Stromal cell of bone marrow (primary cell): ENCODE results near the gene PWWP2A.
"Not testable (repeated sequence)": the region's sequence is repeated elsewhere in the genome, so short reads cannot be mapped to it uniquely, and the experiment has no call there.

Experiments
- DNase-seq: peaks from one replicate; pipeline ENCODE4 v3.0.0-alpha.2; 2012; ENCODE audit warnings: low read depth

The PWWP2A gene

GRCh38 chr5:160119142-160119904 lies at the start of gene PWWP2A:
TSS of gene PWWP2A (minus strand) at chr5:160119450. CDS start at chr5:160119388, 62 bp downstream.
- peak; percentile 100 for DNase-seq

DNA sequence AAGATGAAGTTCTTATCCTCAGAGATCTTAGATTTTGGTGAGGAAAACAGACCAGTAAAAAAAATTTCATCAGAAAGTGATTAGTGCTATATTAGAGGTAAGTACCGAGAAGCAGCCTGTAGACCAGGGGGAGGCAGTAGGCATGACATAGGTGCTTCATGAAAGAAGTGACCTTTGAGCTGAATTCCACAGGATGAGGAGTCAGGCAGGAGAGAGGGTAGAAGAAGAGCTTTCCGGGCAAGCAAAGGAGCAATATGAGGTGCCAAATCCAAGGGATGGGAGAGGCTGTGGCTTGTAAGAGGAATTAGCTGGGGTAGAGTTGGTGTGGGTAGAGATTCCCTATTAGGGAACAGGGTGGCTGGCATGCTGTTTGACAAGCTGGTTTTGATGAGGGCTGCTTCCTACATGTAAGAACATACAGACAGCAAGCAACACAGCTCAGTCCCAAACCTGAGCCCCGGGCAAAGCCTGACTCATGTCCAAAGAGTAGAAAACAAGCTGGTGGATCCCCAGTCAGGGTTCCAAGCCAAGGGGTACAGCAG lies 48.4 kb upstream of the PWWP2A start:
- DNase-seq, result no peak

- DNase-seq, result no peak
Observed at GRCh38 chr5:160166973-160167623, 47.8 kb upstream of the PWWP2A start.

- no peak for DNase-seq
Observed at GRCh38 chr5:160166069-160166972, 47.1 kb upstream of the PWWP2A start.

GRCh38 chr5:160165137-160166068 lies 46.2 kb upstream of the PWWP2A start:
- DNase-seq, result peak; percentile 98

DNA sequence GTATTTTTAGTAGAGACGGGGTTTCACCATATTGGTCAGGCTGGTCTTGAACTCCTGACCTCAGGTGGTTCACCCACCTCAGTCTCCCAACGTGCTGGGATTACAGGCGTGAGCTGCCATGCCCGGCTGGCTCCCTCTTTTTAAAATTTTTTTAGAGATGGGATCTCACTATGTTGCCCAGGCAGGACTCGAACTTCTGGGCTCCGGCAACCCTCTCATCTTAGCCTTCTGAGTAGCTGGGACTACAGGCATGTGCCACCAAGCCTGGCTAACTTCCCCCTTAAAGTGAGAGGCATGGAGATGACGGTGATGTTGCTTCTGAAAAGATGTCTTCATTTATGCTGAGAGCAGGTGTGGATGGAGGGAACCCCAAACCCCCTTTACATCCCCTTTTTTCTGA lies 43.7 kb upstream of the PWWP2A start:
- DNase-seq, result no peak

- DNase-seq, result no peak
Observed at GRCh38 chr5:160161626-160162025, 42.4 kb upstream of the PWWP2A start.

DNA sequence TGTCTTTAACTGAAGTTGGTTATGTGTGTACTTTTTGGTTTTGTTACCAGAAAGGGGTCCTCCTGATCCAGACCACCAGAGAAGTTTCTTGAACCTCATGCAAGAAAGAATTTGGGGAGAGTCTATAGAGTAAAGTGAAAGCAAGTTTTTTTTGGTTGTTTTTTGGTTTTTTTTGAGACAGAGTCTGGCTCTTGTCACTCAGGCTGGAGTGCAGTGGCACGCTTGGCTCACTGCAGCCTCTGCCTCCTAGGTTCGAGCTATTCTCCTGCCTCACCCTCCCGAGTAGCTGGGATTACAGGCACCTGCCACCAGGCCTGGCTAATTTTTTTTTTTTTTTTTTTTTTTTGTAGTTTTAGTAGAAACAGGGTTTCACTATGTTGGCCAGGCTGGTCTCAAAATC lies 41.6 kb upstream of the PWWP2A start:
- DNase-seq, result not testable (repeated sequence)

DNA sequence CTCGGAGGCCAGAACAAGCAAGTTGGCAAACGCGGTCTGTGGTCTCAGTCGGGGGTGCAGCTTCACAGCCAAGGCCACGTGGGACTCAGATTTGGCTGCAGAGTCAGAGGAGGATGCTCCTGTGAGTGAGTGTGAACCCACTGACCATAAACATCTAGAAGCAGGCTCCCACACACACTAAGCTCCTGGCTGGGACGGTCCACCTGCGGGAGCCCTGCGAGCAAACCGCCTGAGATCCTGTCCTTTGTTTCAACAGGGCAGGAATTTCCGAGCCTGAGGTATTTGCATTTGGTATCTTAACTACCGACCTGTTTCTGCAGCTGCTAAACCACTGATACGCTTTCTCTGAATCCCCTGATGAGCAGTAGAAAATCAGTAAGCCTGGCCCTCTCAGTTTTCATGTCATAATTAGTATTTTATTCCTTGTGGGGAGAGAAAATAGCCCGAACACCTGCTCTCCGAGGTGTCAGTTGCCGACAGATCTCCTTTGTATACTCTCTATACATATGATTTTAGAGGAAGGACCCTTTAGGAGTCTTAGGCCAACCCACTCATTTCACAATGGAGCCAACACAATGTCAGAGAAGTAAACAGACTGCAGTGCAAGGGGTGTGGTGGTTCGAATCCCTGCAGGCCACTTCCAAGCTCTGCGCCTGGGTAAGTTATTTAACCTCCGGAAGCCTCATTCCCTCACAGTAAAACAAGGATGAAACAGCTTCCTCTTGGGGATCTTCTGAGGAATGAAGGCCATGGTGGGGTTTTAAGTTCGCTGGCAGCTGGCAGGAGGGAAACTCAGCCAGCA lies 40.9 kb upstream of the PWWP2A start:
- DNase-seq, result no peak

GRCh38 chr5:160158087-160158486 lies 38.8 kb upstream of the PWWP2A start:
- DNase-seq, result no peak

DNA sequence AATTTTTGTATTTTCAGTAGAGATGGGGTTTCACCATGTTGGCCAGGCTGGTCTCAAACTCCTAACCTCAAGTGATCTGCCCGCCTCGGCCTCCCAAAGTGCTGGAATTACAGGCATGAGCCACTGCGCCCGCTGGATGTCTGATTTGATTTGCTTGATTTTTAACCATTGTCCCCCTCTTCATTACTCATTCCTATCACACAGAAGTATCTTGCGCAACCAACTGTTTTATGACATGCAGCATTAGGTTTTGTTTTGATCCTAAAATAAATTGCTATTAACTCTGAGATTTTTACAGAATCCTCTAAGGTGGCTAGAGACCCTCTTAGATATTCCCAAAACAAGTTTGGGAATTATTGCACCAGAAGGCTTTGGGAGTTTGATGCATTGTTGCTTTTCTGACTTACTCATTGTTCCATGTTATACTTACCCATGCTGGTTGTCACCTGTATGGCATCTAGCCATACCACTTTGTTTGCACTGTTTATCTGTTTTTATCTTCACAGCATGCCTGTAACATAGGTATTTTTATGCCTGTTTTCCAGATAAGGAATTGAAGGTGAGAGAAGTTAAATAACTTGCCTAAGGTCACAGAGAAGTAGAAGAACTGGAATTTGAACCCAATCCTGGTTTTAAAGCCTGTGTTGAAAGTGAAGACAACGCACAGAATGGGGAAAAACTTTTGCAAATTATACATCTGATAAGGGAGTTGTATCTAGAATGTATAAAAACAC lies 35.9 kb upstream of the PWWP2A start:
- no peak for DNase-seq

GRCh38 chr5:160152901-160153300 lies 33.7 kb upstream of the PWWP2A start:
- no peak for DNase-seq

- DNase-seq, result no peak
Observed at GRCh38 chr5:160152287-160152686, 33.0 kb upstream of the PWWP2A start.

GRCh38 chr5:160151017-160151416 lies 31.8 kb upstream of the PWWP2A start:
- no peak for DNase-seq

- DNase-seq, result no peak
Observed at GRCh38 chr5:160150381-160150780, 31.1 kb upstream of the PWWP2A start.

DNA sequence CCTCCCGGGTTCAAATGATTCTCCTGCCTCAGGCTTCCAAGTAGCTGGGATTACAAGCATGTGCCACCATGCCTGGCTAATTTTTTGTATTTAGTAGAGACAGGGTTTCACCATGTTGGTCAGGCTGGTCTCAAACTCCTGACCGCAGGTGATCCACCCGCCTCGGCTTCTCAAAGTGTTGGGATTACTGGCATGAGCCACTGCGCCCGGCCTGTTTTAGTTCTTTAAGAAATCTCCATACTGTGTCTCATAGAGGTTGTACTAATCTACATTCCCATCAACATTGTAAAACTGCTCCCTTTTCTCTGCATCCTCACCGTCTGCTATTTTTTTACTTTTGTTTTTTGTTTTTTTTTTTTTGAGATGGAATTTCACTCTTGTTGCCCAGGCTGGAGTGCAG lies 25.2 kb upstream of the PWWP2A start:
- not testable (repeated sequence) for DNase-seq

DNA sequence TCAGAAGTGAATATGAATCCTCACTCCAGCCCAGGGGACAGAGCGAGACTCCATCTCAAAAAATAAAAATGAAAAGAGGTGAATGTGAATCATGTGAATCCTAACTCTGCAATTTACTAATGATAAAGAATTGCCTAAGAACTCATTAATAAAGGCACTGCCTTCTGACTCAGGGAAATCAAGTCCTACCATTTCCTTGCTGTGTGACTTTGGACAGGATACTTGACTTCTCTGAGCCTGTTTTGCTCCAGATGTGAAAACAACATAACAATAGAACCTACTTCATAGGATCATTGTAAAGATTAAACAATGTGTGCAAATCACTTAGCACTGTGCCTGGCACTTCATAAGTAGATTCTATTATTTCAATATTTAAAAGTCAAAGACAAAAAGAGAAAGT lies 15.1 kb upstream of the PWWP2A start:
- no peak for DNase-seq

DNA sequence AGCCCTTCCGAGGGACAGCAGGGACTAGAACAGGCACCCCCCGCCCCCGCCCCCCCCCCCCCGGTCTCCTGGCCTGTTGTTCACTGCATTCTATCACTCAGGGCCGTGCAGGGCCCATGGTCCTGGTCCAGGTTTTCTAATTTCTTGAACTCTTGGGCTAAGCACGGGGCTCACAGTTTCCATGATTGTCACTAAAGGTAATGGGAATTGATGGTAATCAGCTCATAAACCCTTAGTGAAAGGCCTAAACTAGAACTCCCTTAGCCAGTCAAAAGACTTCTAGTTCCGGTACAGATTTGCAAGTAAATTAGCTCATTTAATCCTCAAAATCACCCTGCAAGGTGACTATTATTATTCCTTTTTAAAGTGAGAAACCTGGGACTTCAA lies 14.7 kb upstream of the PWWP2A start:
- no peak for DNase-seq

GRCh38 chr5:160133071-160133917 lies 14.0 kb upstream of the PWWP2A start:
- DNase-seq, result peak; percentile 54
